Measurements from ENCODE around the gene FAM168A. TPM values are rescaled to one million over a fixed set of nuclear protein-coding genes. Genes with fewer than 3 reads are reported as not detected.

FAM168A gene
- total RNA-seq, 1 experiment from 2014 or later: 21.1 TPM

GRCh38 chr11:73365352-73366264 lies 232.3 kb downstream of the FAM168A start:
- Mint-ChIP-seq H3K4me1 (peaks cover 3 to 9% of the 10 kb centered on the region in 2 experiments; a peak in 3 of 4 replicates), H3K27ac (no peak overlapping the region), H3K4me3 (no peak overlapping the region), H3K36me3 (ENCODE audit: insufficient read depth in 1 of 3, low read depth in 3 of 3) (peaks cover 4 to 17% (median 4%) of the 10 kb centered on the region in 3 experiments; a peak in 4 of 7 replicates), H3K9me3 (no peaks in the 10 kb centered on the region), H3K27me3 (ENCODE audit: low read depth) (peaks cover 7% of the 10 kb centered on the region)
- no peak for TF ChIP-seq CTCF (conservative IDR thresholded peaks at IDR 0.05)
- no peak overlapping the region for H3K23ac ChIP-seq (ENCODE audit: insufficient read length, low read depth, low read length)
- H3K18ac ChIP-seq (ENCODE audit: insufficient read length, low read depth, low read length): no peak overlapping the region
- H2BK5ac ChIP-seq (ENCODE audit: insufficient read length, low read length): no peak overlapping the region
- no peak overlapping the region for H3K27ac ChIP-seq (ENCODE audit: insufficient read length, low read depth, low read length)
- DNase-seq: no peak
- H2AK5ac ChIP-seq (ENCODE audit: insufficient read length, low read length): no peak overlapping the region
- H4K8ac ChIP-seq (replicated peaks; ENCODE audit: insufficient read length, low read depth, low read length): no peak overlapping the region
- no peaks in the 10 kb centered on the region for H3K79me2 ChIP-seq (ENCODE audit: insufficient read depth, low read length)
- H2BK12ac ChIP-seq (ENCODE audit: insufficient read length, low read depth, low read length): no peak overlapping the region
- no peak overlapping the region for H3K56ac ChIP-seq (ENCODE audit: insufficient read length, low read depth, low read length)
- H3K9me3 ChIP-seq (ENCODE audit: control insufficient read depth, low read depth, low read length): no peaks in the 10 kb centered on the region
- H2BK120ac ChIP-seq (ENCODE audit: low read depth, low read length, poor library complexity, severe bottlenecking): no peak overlapping the region
- H3K4me1 ChIP-seq (ENCODE audit: insufficient read depth, low read length): no peaks in the 10 kb centered on the region
- no peak overlapping the region for H2AFZ ChIP-seq (ENCODE audit: low read length)
- H3K27me3 ChIP-seq (ENCODE audit: insufficient read depth, low read length): no peaks in the 10 kb centered on the region
- H3T11ph ChIP-seq (ENCODE audit: low read length): no peak overlapping the region
- H3K4ac ChIP-seq (ENCODE audit: low read depth, low read length): no peak overlapping the region
- H2BK15ac ChIP-seq (ENCODE audit: low read depth, low read length): no peak overlapping the region
- no peak overlapping the region for H3K9ac ChIP-seq (ENCODE audit: extremely low read depth, insufficient read length, low read length)
- peaks cover 2% of the 10 kb centered on the region for H3K23me2 ChIP-seq (ENCODE audit: insufficient read length, low read depth, low read length, poor library complexity, severe bottlenecking)
- WGBS (ENCODE audit: extremely low coverage, insufficient read length, low lambda C conversion rate): no CpG with 5 or more reads among the region's 24 CpGs
- H3K79me1 ChIP-seq (ENCODE audit: insufficient read depth, low read depth, low read length, poor library complexity, severe bottlenecking): no peaks in the 10 kb centered on the region
- H3K4me2 ChIP-seq (ENCODE audit: insufficient read depth, insufficient read length, low read length): no peak overlapping the region
- no peak overlapping the region for H3K14ac ChIP-seq (ENCODE audit: insufficient read depth, low read length)
- H4K20me1 ChIP-seq (ENCODE audit: control insufficient read depth, insufficient read depth, insufficient read length): no peaks in the 10 kb centered on the region
- no peak overlapping the region for H4K5ac ChIP-seq (ENCODE audit: insufficient read length, low read depth, low read length)
- no peak overlapping the region for H2BK20ac ChIP-seq (ENCODE audit: low read depth, low read length, poor library complexity, severe bottlenecking)
- H4K91ac ChIP-seq (ENCODE audit: insufficient read length, low read depth, low read length): no peak overlapping the region
